Smooth muscle cell of the brain vasculature (primary cell): ENCODE results near the gene EPHA4.

Source experiments
- DNase-seq: peaks from one replicate; pipeline ENCODE4 v3.0.0-alpha.2; 2012; ENCODE audit warnings: low read depth, low spot score

Gene EPHA4

GRCh38 chr2:221572219-221572820, at the start of gene EPHA4:
Gene EPHA4, minus strand, starts transcription at chr2:221572304. Its CDS starts 56 bp downstream, at chr2:221572248.
- no peak for DNase-seq

GRCh38 chr2:221618007-221618406, 45.9 kb upstream of the EPHA4 start:
- no peak for DNase-seq

- no peak for DNase-seq
These were observed 44.5 kb upstream of the EPHA4 start for GRCh38 chr2:221616561-221616960.

- DNase-seq: no peak
These were observed 42.2 kb upstream of the EPHA4 start for GRCh38 chr2:221614274-221614673.

GRCh38 chr2:221612800-221613199, 40.7 kb upstream of the EPHA4 start:
- DNase-seq: no peak

- DNase-seq: no peak
These were observed 40.1 kb upstream of the EPHA4 start for GRCh38 chr2:221612161-221612560.

GRCh38 chr2:221610675-221611074, 38.6 kb upstream of the EPHA4 start:
- no peak for DNase-seq

- DNase-seq: no peak
These were observed 38.2 kb upstream of the EPHA4 start for GRCh38 chr2:221610255-221610654.

GRCh38 chr2:221608442-221608841, 36.3 kb upstream of the EPHA4 start:
- DNase-seq: no peak

- no peak for DNase-seq
These were observed 34.3 kb upstream of the EPHA4 start for GRCh38 chr2:221606424-221606823.

- DNase-seq: no peak
These were observed 33.7 kb upstream of the EPHA4 start for GRCh38 chr2:221605751-221606240.

GRCh38 chr2:221602938-221603337, 30.8 kb upstream of the EPHA4 start:
- DNase-seq: no peak

- no peak for DNase-seq
These were observed 29.3 kb upstream of the EPHA4 start for GRCh38 chr2:221601376-221601775.

- DNase-seq: no peak
These were observed 28.3 kb upstream of the EPHA4 start for GRCh38 chr2:221600388-221600787.

- DNase-seq: no peak
These were observed 24.1 kb upstream of the EPHA4 start for GRCh38 chr2:221596192-221596591.

- DNase-seq: no peak
These were observed 18.8 kb upstream of the EPHA4 start for GRCh38 chr2:221590861-221591365.

- DNase-seq: no peak
These were observed 17.6 kb upstream of the EPHA4 start for GRCh38 chr2:221589696-221590095.

- DNase-seq: no peak
These were observed 16.3 kb upstream of the EPHA4 start for GRCh38 chr2:221588306-221588985.

GRCh38 chr2:221581986-221582385, 9.9 kb upstream of the EPHA4 start:
- no peak for DNase-seq

GRCh38 chr2:221574231-221574570, 2.1 kb upstream of the EPHA4 start:
- no peak for DNase-seq

- DNase-seq: no peak
These were observed 1.5 kb upstream of the EPHA4 start for GRCh38 chr2:221573430-221574230.

- no peak for DNase-seq
These were observed 821 bp upstream of the EPHA4 start for GRCh38 chr2:221572821-221573429.
